GM19324 (cell line): ENCODE data around the gene SPP1.

Source experiments
- ATAC-seq: cut with Tn5 transposase; IDR thresholded peaks from one replicate; pipeline ENCODE4 v1.9.1; 2021; ENCODE audit warnings: mild to moderate bottlenecking, moderate library complexity; ENCODE audit not compliant: unreplicated experiment, low FRiP score

SPP1 gene

GRCh38 chr4:87950936-87951511, 24.5 kb upstream of the SPP1 start:
- no peak for ATAC-seq

GRCh38 chr4:87953826-87954225, 21.7 kb upstream of the SPP1 start:
- no peak for ATAC-seq

- no peak for ATAC-seq
Observed at GRCh38 chr4:87956501-87956900, 19.0 kb upstream of the SPP1 start.

- no peak for ATAC-seq
Observed at GRCh38 chr4:87957061-87957460, 18.5 kb upstream of the SPP1 start.

GRCh38 chr4:87961993-87962392, 13.5 kb upstream of the SPP1 start:
- ATAC-seq, result no peak

- no peak for ATAC-seq
Observed at GRCh38 chr4:87962398-87963146, 12.9 kb upstream of the SPP1 start.

GRCh38 chr4:87965501-87965975, 10.0 kb upstream of the SPP1 start:
- ATAC-seq, result no peak

- ATAC-seq, result no peak
Observed at GRCh38 chr4:87966095-87966496, 9.4 kb upstream of the SPP1 start.

- no peak for ATAC-seq
Observed at GRCh38 chr4:87967193-87967592, 8.3 kb upstream of the SPP1 start.

- no peak for ATAC-seq
Observed at GRCh38 chr4:87970121-87970520, 5.4 kb upstream of the SPP1 start.

- ATAC-seq, result no peak
Observed at GRCh38 chr4:87971866-87972265, 3.6 kb upstream of the SPP1 start.

- peak; percentile 62 for ATAC-seq
Observed at GRCh38 chr4:87973283-87974169, 2.0 kb upstream of the SPP1 start.

- no peak for ATAC-seq
Observed at GRCh38 chr4:87974856-87975462, 555 bp upstream of the SPP1 start.

GRCh38 chr4:87977521-87978278, 2.2 kb downstream of the SPP1 start:
- no peak for ATAC-seq

GRCh38 chr4:87978681-87979080, 3.2 kb downstream of the SPP1 start:
- no peak for ATAC-seq

- no peak for ATAC-seq
Observed at GRCh38 chr4:87979810-87980209, 4.3 kb downstream of the SPP1 start.

GRCh38 chr4:87981486-87981885, 6.0 kb downstream of the SPP1 start:
- ATAC-seq, result no peak

- no peak for ATAC-seq
Observed at GRCh38 chr4:87982036-87982435, 6.5 kb downstream of the SPP1 start.

GRCh38 chr4:87982446-87983010, 7.0 kb downstream of the SPP1 start:
- ATAC-seq, result no peak

GRCh38 chr4:87983996-87984395, 8.5 kb downstream of the SPP1 start:
- no peak for ATAC-seq
